Measurements from ENCODE around the gene PRIM1.
A peak's percentile ranks its signal among the peaks of the same experiment; 100 is the strongest.
"Not testable (repeated sequence)": the region's sequence is repeated elsewhere in the genome, so short reads cannot be mapped to it uniquely, and the experiment has no call there.

PRIM1 gene

DNA sequence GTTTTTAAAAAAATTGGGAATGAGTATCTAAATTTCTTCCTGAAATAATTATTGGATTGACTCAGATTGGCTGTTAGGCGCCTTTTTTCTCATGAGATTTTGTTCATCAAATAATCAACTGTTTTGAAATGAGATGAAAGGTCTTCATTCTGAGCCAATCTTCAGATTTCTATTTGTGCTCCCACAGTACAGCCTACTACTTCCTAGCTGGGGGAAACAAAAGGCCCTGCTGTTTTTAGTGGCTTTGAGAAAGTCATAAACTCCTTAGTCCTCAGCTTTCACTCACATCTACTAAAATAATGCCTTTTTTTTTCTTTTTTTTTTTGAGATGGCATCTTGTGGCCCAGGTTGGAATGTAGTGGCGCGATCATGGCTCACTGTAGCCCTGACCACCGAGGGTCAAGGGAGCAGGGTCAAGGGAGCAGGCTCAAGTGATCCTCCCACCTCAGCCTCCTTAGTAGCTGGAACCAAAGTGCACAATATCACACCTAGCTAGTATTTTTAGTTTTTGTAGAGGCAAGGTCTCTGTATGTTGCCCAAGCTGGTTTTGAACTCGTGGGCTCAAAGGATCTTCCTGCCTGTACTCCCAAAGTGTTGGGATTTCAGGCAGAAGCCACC, 42.3 kb downstream of the PRIM1 start:
- no peak for DNase-seq
- Mint-ChIP-seq H3K27ac (peak overlapping the region; percentile 75), H3K4me3 (no peak overlapping the region), H3K4me1 (peaks cover 16% of the 10 kb centered on the region), H3K27me3 (ENCODE audit: low read depth, poor library complexity) (peaks cover 5% of the 10 kb centered on the region), H3K36me3 (ENCODE audit: low read depth) (peaks cover 40% of the 10 kb centered on the region), H3K9me3 (no peaks in the 10 kb centered on the region)
- TF ChIP-seq, protein P1, sequence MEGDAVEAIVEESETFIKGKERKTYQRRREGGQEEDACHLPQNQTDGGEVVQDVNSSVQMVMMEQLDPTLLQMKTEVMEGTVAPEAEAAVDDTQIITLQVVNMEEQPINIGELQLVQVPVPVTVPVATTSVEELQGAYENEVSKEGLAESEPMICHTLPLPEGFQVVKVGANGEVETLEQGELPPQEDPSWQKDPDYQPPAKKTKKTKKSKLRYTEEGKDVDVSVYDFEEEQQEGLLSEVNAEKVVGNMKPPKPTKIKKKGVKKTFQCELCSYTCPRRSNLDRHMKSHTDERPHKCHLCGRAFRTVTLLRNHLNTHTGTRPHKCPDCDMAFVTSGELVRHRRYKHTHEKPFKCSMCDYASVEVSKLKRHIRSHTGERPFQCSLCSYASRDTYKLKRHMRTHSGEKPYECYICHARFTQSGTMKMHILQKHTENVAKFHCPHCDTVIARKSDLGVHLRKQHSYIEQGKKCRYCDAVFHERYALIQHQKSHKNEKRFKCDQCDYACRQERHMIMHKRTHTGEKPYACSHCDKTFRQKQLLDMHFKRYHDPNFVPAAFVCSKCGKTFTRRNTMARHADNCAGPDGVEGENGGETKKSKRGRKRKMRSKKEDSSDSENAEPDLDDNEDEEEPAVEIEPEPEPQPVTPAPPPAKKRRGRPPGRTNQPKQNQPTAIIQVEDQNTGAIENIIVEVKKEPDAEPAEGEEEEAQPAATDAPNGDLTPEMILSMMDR (IDR thresholded peaks at IDR 0.05) = no peak

- DNase-seq; H3K36me3 Mint-ChIP-seq (ENCODE audit: low read depth); H3K4me3 Mint-ChIP-seq; H3K9me3 Mint-ChIP-seq; H3K27ac Mint-ChIP-seq: not testable (repeated sequence)
- Mint-ChIP-seq H3K4me1 (peaks cover 10% of the 10 kb centered on the region), H3K27me3 (ENCODE audit: low read depth, poor library complexity) (peaks cover 10% of the 10 kb centered on the region)
Measured at GRCh38 chr12:56704522-56704921, 47.6 kb downstream of the PRIM1 start.

DNA sequence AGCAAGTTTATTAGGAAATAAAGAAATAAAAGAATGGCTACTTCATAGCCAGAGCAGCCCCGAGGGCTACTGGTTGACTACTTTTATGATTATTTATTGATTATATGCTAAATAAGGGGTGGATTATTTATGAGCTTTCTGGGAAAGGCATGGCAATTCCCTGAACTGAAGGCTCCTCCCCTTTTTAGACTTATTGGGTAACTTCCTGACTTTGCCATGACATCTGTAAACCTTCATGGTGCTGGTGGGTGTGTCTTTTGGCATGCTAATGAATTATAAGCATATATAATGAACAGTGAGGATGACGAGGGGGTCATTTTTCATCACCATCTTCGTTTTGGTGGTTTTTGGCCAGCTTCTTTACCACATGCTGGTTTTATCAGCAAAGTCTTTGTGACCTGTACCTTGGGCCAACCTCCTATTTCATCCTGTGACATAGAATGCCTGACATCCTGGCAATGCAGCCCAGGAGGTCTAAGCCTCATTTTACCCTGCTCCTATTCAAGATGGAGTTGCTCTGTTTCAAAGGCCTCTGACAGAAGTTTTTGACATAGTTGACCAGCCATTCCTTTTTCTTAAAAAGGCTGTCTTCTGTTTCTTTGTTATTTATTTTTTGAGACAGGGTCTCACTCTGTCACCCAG, 53.0 kb downstream of the PRIM1 start:
- no peaks in the 10 kb centered on the region for H3K36me3 Mint-ChIP-seq (ENCODE audit: low read depth)
- peaks cover 9% of the 10 kb centered on the region for H3K27me3 Mint-ChIP-seq (ENCODE audit: low read depth, poor library complexity)
- H3K27ac Mint-ChIP-seq = no peak overlapping the region
- no peak for DNase-seq
- H3K9me3 Mint-ChIP-seq = no peaks in the 10 kb centered on the region
- TF ChIP-seq, protein P1 (IDR thresholded peaks at IDR 0.05) = no peak
- no peak overlapping the region for H3K4me3 Mint-ChIP-seq
- peaks cover 14% of the 10 kb centered on the region for H3K4me1 Mint-ChIP-seq

DNA sequence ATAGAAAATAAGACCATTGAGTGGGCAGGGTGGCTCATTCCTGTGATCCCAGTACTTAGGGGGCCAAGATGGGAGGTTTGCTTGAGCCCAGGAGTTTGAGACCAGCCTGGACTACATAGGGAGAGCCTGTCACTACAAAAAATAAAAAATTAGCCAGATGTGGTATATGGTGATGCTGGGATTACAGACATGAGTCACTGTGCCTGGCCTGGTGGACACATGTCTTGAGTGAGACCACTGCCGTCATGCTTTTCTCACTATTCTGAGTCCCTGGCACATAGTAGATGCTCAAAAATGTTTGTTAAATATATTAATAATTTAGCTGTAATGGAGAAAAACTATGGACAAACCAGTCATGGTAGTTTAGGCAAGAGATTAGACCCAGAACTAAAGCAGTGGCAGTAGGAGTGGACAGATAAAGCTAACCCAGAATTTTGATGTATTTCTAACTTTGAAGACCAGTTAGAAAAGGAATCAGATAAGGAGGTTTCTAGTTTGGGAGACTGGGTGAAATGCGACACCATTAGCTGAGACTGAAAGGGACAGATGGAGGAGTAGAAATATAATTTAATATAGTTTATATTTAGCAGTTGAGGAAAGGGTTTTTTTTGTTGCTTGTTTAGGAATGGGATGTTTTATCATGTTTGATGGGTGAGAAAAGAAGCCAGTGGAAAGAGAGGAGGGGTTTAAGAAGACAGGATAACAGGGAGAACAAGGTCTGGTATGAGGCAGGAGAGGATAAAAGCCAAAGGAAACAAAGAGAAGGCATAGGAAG, 56.6 kb downstream of the PRIM1 start:
- Mint-ChIP-seq H3K4me1 (peaks cover 14% of the 10 kb centered on the region), H3K27me3 (ENCODE audit: low read depth, poor library complexity) (peaks cover 5% of the 10 kb centered on the region), H3K4me3 (no peak overlapping the region), H3K27ac (peak overlapping the region; percentile 94), H3K9me3 (no peaks in the 10 kb centered on the region), H3K36me3 (ENCODE audit: low read depth) (no peaks in the 10 kb centered on the region)
- TF ChIP-seq, protein P1 (IDR thresholded peaks at IDR 0.05) = no peak
- no peak for DNase-seq

DNA sequence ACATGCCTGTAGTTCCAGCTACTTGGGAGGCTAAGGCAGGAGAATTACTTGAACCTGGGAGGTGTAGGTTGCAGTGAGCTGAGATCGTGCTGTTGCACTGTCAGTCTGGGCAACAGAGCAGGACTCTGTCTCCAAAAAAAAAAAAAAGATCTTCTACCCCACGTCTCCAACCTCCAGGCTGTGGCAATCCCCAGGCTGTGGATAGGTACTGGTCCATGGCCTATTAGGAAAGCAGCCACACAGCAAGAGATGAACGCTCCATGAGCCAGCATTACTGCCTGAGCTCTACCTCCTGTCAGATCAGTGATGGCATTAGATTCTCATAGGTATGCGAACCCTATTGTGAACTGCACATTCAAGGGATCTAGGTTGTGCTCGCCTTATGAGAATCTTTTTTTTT, 58.0 kb downstream of the PRIM1 start:
- Mint-ChIP-seq H3K4me1 (peaks cover 16% of the 10 kb centered on the region), H3K27me3 (ENCODE audit: low read depth, poor library complexity) (peaks cover 3% of the 10 kb centered on the region), H3K4me3 (no peak overlapping the region), H3K36me3 (ENCODE audit: low read depth) (no peaks in the 10 kb centered on the region), H3K27ac (no peak overlapping the region), H3K9me3 (no peaks in the 10 kb centered on the region)
- TF ChIP-seq, protein P1 (IDR thresholded peaks at IDR 0.05) = no peak
- DNase-seq = no peak

GRCh38 chr12:56688846-56689109, 63.3 kb downstream of the PRIM1 start:
- Mint-ChIP-seq H3K4me1 (peaks cover 34% of the 10 kb centered on the region), H3K4me3 (peak overlapping the region; percentile 98), H3K9me3 (peaks cover 13% of the 10 kb centered on the region), H3K36me3 (ENCODE audit: low read depth) (peaks cover 21% of the 10 kb centered on the region), H3K27me3 (ENCODE audit: low read depth, poor library complexity) (no peaks in the 10 kb centered on the region), H3K27ac (peak overlapping the region; percentile 98)
- no peak for DNase-seq
- TF ChIP-seq, protein P1 (IDR thresholded peaks at IDR 0.05) = no peak
